NCI-H2196 treated with DMSO at 0.1 percent for 48 hours (cell line): ENCODE data around the gene CACNA2D1.
"Not testable (repeated sequence)": the region's sequence is repeated elsewhere in the genome, so short reads cannot be mapped to it uniquely, and the experiment has no call there.

ENCODE experiments used
- DNase-seq: peaks from one replicate; lab custom pipeline; 2025; ENCODE audit not compliant: unreplicated experiment; lab: John Stamatoyannopoulos, UW

CACNA2D1 gene

DNA sequence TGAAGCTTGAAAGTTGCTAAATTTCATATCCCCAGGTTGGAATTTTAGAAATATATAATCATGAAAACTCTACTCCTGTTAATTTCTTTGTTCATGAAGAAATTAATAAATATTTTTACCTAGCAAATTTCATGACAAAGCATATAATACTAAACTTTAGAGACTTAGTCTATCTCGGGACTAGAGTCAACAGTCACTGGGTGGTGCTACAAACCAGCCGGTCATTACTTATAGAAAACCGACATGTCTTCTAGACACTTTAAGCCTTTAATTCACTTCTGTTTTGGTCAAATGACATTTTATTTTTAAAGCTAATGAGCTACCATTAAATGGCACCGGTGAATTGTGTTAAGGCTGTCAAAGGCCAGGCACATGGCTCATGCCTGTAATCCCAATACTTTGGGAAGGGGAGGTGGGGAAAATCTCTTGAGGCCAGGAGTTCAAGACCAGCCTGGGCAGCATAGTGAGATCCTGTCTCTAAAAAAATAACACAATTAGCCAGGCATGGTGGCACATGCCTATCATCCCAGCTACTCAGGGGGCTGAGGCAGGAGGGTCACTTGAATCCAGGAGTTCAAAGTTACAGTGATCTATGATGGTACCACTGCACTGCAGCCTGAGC lies 270.1 kb downstream of the CACNA2D1 start:
- no peak for DNase-seq

DNA sequence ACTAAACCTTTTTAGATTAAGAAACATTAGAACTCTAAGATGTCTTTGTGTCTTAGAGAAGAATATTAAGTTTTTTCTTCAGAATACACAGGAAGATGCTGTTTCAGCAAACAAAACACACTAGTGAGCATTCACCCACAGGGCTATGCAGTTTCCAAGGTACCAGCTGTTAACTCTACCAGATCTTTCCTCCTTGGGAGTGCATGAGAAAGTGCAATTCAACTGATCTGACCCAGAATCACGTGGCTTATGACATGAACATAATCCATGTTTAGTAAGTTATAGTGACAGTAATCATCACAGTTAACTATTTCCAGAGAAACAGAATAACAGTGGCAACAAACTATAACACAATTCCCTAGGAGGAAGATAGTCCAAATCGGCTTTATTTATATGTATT lies 270.7 kb downstream of the CACNA2D1 start:
- DNase-seq, result no peak

DNA sequence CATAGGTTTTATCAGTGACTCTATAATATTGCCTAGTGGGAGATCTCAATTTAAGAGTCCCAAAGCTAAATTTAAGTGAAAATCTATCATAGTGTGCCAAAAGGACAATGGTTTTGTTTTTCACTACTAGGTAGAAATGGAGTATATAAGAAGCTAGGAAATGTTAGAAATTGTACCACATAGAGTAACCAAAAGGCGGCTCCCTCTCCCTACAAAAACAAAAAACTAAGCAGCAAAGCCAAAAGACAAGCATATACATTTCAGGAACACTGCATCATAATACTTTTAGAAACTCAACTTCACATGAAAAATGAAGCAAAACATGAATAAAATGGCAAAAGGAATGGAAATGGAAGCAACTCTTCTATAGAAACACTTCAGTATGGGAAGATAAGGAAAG lies 271.6 kb downstream of the CACNA2D1 start:
- DNase-seq, result no peak

DNA sequence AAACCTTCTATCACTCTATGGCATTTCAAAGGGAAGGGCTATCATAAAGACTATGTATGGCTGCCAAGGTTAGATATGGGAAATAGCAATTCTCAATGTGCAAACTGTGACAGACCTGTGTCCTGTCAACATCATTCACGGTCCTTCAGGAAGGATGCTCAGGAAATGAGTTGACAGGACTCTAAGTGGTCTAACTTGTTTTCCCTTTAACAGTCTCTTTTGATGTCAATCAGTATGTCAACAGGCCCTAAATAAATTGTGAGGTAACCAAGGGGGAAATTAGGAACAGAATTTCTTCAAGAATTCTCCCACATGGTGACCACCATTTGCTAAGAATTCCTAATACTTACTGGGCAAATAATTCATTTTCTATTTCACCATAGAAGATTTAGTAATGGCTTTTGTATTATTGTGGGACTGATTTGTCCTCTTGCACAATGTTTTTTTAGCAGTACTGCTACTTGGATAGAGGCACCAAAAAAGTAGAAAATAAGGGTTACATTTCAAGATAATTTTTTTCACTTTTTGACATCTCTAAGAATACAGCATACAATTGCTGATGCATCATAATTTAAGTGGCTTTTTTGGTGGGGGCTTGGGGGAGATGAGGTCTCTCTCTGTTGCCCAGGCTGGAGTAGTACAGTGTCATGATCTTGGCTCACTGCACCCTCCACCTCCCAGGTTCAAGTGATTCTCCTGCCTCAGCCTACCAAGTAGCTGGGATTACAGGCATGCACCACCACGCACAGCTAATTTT lies 275.8 kb downstream of the CACNA2D1 start:
- DNase-seq, result no peak

DNA sequence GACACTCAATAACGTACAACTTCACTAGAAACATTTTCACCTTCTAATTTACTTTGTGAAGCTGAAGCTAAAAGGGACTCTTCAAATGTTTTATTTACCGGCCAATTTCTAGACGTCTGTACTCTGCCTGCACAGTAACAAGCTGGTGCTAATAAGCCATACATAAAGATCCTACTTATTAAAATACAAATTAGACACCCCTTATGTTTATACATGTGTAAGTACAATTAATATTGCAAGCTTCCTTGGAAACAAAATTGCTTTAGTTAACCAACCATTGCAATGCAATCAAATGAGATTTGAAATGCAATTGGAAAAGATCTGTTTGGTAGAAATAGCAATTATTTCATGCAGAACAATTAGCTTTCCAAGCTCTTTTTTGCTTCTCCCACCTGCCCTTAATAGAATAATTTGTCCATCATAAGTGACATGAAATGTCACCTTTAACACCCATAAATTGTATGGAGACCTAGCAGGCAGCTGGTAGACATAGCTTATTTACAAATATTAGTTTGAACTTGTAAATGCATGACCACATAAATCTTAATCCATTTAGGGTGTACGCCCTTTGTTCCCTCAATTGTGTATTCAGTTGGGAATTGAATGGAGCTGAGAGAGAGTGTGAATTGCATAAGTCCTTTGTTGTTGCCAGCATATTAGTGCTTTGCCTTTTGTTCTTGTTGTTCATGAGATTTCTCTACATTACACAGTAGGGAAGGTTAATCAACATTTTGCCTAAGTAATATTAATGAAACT lies 277.1 kb downstream of the CACNA2D1 start:
- no peak for DNase-seq

DNA sequence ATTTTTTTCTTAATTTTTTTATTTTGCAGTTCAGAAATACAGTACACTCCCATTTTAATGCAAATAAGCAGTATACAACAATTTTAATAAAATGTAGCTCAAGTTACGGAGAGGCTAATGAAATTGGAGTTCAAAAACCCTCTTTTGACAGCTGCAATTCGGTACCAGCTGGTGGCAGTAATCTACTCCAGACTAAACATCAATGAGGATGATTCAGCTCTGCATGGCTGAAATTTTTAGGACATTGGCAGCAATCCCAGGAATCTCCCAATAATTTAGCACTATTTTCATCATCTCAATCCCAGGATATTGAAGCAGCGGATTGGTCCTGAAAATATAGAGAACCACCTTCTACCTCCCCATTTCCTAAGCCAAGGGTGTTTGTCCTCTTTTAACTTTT lies 278.8 kb downstream of the CACNA2D1 start:
- DNase-seq, result no peak

DNA sequence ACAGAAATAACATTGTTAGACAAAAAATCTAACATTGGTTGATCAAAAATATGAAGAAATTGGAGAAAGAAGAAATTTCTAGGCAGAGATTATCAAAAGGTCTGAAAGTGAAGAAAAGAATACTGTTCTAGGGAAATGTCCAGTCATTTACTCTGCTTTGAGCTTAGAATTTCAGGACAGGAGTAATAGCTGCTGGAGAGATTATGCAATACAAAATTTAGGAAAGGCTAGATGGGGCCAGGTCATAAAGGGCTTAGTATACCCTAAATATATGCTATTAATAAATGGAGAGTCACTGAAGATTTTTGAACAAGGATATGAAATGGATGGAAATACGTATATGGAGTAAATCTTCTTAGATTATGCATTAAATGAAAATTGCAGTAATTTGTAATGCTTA lies 279.2 kb downstream of the CACNA2D1 start:
- DNase-seq, result no peak

DNA sequence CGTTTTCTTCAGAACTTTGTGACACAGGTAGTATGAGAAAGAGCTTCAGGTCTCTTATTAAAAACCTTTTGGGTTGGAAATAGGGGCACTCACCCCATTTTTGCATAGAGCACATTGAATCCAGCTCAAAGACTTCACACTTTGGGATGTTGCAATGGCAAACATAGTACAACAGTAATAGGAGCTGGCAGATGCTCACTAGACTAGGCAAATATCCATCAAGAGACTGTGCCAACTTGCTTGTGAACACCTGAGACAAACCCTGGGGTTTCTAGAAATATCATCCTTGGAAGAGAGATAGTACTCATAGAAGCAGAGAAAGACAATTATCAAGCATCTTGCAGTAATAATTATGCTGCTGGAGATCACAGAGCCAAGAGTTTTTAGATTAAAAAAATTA lies 280.0 kb downstream of the CACNA2D1 start:
- no peak for DNase-seq

DNA sequence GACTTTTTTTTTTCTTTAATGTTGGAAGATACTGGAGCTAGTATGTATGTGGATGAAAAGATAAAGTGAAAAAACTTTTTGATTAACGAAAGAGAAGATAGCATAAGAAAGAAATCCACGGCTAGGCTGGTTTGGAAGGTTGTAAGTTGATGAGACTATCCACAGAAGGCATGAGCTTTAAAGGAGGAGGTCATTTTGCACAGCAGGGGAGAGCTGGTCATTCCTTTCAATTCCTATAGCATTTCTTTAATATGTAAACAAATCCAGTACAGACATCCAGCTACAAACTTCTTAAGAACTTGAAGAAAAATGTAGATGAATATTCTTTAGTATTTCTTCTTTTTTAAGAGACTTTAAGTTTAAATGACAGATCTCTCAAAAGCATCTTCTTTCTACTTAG lies 281.3 kb downstream of the CACNA2D1 start:
- DNase-seq, result no peak

DNA sequence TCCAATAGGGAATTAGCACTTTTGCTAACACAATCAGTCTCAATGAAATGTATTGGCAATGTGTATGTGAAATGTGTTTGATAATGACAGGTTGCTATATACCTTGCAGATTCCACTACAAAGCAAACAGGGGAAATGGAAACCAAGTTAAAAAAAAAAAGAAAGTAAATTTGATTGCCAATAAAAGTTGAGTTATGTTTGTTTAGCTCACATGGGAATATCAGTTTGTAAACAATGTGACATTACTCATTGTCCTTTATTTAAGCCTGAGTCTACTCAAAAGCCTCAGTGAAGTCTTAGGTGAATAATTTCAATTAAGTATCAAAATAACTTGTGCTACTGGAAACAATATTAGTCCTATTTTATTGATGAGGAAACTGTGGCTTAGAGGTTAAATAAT lies 285.2 kb downstream of the CACNA2D1 start:
- no peak for DNase-seq

DNA sequence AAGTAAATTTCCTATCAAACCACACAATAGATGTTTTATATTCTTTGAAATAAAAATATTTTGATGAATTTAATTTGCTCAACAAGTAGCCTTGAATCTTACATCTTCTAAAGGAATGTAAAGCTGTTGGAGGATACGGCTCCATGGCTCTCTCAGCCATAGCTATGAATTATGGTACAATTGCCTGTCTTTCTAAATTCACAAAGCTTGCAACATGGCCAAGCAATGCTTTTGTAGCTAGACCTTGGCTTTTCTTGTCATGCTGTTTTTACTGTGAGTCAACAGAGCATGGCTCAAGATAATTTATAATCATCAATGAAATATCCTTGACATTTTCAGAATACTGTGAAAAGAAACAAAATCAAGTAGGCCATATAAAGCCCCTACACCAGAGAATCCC lies 286.7 kb downstream of the CACNA2D1 start:
- DNase-seq, result no peak

DNA sequence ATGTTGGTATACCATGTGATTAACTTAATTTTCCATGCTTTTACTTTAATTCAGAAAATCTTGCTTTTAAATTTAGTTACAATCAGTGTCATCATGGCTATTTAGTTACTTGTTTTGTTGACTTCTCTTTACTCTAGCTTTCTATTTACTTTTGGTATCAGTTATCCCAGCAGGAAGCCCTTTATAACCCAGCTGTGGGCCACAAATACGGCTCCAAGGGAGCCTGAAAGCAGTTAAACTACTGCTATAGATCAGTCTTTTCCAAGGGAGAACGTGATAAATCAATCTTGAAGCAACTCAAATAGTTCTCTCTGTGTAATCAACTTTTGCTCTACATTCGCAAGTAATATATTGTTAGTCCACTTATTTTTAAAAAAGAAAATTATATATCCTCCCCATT lies 287.4 kb downstream of the CACNA2D1 start:
- peak; percentile 35 for DNase-seq

DNA sequence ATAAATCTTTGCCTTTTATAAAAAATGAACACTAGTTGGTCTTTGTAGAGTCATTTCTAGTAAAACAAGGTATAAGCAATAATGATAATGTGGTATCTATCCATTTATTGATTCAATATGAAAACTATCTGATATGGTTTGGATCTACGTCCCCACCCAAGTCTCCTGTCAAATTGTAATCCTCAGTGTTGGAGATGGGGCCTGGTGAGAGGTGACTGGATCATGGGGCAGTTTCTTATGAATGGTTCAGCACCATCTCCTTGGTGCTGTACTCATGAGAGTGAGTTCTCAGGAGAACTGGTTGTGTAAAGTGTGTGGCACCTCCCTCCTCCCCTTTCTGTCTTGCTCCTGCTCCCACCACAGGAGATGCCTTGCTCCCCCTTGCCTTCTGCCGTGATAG lies 288.8 kb downstream of the CACNA2D1 start:
- DNase-seq, result no peak

DNA sequence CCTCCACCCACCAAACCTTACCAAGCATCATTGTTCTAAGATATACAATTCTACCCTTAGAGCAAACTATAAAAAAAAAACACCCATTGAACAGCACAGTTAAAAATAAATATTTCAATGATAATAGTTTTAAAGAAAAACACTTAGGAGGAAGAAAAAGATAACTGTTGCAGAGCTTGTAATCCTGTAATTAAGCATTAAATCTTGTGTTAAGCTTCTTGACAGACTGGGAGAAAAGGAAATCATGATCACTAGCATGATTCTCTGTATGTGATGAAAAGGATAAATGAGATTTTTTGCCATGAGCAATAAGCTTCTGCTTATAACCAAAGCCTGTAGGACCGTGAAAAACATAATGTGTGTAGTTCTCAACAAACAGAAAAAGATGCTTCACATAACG lies 289.8 kb downstream of the CACNA2D1 start:
- DNase-seq, result no peak

DNA sequence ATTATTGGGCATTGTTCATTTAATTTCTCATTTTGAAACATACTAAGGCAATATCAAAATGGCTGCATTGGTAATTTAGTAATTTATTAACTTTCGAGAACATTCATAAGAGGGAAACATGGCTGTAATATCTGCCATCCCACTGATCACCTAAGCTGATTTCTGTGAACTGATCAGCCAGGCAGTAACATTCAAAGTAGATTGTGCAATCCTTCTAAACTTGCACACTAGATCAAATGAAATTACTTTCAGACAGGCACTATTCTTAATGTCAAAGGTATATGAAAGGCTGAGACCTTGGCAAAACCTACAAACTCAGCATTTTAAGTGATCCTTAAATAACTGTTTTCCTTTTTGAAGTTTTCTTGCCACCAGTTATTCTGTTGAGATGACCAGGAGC lies 290.7 kb downstream of the CACNA2D1 start:
- DNase-seq, result no peak

DNA sequence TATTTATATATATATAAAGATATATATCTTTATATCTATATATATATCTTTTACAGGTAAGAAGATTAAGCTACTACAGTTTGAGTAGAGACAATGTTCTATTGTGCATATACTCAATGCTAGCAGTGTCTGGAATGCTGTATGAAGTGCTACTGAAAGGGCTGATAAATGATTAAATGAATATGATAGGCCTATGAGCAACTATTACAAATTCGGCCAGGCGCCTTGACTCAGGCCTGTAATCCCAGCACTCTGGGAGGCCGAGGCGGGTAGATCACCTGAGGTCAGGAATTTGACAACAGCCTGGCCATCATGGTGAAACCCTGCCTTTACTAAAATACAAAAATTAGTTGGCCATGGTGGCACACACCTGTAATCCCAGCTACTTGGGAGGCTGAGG lies 297.1 kb downstream of the CACNA2D1 start:
- DNase-seq, result no peak

DNA sequence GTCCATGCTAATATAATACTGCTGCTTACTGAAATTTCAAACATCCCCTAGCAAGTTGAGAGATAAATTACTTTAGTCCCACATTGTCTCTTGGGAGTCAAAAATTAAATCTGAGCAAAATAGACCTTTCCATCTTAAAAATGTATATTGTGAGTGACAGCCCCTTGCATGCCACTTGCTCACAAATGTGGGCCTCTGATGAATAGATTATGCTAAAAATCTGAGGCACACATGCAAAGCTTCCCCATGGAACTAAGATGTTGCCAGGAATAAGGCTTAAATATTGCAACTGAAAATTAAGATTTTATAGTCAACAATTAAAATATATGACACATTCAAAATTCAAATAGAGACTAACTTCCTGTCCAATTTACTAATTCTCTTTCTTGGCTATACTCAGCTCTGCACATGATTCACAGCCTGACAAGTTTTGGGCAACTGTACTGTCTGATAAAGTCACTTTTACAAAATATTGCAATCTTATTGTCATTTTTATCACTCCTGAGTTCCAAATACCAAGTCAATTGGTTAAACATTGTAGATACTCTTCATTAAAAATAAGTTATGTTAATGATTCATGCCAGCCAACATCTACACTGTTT lies 301.2 kb downstream of the CACNA2D1 start:
- DNase-seq, result no peak

DNA sequence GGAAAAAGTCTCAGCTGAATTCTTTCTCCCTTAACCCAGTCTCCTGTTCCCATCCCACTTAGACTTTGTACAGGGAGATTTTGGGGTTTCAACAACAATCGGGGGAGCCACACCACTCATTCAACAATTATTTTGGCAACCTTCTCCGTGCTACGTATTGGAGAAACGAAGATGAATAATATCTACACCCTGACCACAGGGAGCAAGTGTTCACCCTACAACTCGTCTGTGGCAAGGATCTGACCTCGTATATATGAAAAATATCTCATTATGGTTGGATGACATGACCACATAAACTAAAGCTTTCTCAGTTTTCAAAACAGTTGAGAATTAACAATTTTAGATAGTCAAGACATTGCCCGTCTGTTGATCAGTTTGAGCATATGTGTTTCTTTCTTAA lies 302.1 kb downstream of the CACNA2D1 start:
- no peak for DNase-seq

DNA sequence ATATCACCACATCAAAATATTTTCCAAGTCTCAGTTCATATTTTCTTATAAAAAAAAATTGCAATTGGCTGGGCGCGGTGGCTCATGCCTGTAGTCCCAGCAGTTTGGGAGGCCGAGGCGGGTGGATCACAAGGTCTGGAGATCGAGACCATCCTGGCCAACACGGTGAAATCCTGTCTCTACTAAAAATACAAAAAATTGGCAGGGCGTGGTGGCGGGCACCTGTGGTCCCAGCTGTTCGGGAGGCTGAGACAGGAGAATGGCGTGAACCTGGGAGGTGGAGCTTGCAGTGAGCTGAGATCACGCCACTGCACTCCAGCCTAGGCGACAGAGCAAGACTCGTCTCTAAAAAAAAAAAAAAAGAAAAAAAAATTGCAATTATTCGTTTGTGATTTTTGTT lies 303.0 kb downstream of the CACNA2D1 start:
- DNase-seq, result not testable (repeated sequence)

DNA sequence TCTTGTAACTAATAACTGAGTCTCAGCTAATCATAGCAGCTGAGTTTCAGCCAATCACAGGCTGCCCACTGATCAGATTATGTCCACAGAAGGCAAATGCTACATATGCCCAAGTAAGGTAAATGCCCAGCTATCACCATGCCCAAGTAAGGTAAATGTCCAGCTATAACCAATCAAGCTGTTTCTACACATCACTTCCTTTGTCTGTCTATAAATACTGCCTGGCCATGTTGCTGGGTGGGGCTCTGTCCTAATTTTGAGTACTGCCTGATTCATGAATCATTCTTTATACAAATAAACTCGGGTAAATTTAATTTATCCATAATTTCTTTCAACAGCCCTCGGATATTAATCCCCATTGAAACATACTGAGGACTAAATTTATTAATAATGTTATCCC lies 312.4 kb downstream of the CACNA2D1 start:
- DNase-seq, result no peak

DNA sequence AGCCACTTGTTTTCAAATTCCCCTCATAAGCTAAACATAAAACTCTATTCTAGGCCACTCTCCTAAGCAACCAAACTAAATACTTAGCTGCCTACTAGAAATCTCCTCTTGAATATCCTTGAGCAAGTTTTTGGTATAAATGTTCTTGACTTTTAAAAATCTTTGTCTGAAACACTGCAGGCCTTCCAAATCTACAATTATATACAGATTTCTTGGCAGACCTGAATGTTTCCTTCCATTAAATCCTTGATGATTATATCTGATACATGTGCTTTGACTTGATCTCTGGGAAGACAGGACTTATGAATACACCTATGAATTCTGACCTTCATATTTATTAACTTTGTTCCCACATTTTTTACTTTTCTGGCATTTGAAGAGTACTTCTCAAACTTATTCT lies 314.5 kb downstream of the CACNA2D1 start:
- DNase-seq, result no peak

DNA sequence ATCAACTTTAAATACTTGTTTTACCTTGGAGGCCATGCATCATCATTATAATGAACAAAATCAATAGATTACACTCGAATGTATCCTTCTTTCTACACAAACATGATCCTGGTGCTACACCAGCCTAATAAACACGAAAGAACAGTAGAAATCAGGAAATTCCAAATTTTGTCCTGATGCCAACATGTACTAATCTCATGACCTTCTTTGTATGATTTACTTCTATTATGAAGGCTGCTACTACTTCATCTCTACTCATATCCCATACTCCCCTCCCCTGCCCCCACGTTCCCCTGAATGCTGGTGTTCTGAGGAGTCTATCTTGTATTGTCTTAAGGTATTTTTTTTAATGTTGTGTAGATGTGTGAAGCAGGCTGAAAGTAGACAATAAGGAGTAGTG lies 315.0 kb downstream of the CACNA2D1 start:
- DNase-seq, result no peak
